ENCODE measurements around the gene CD200R1.

Gene CD200R1

GRCh38 chr3:112974894-112975293 lies at the start of gene CD200R1:
Gene CD200R1, minus strand, starts transcription at chr3:112975103. Its CDS starts 246 bp downstream, at chr3:112974857.
- no peak for DNase-seq

- no peak for DNase-seq
Observed at GRCh38 chr3:113021471-113021870, 46.6 kb upstream of the CD200R1 start.

- peak; percentile 94 for DNase-seq
Observed at GRCh38 chr3:113019182-113020137, 44.6 kb upstream of the CD200R1 start.

- peak; percentile 38 for DNase-seq
Observed at GRCh38 chr3:113018536-113019181, 43.8 kb upstream of the CD200R1 start.

- no peak for DNase-seq
Observed at GRCh38 chr3:113013593-113013992, 38.7 kb upstream of the CD200R1 start.

- no peak for DNase-seq
Observed at GRCh38 chr3:113008117-113008516, 33.2 kb upstream of the CD200R1 start.

- DNase-seq: no peak
Observed at GRCh38 chr3:113006359-113007056, 31.6 kb upstream of the CD200R1 start.

GRCh38 chr3:113005611-113006010 lies 30.7 kb upstream of the CD200R1 start:
- DNase-seq: no peak

- peak; percentile 19 for DNase-seq
Observed at GRCh38 chr3:113002679-113003078, 27.8 kb upstream of the CD200R1 start.

- no peak for DNase-seq
Observed at GRCh38 chr3:113002037-113002436, 27.1 kb upstream of the CD200R1 start.

- no peak for DNase-seq
Observed at GRCh38 chr3:113000691-113001090, 25.8 kb upstream of the CD200R1 start.

GRCh38 chr3:112995800-112996199 lies 20.9 kb upstream of the CD200R1 start:
- no peak for DNase-seq

GRCh38 chr3:112990672-112991602 lies 16.0 kb upstream of the CD200R1 start, which contains the start of gene GTPBP8:
Gene GTPBP8, plus strand, starts transcription at chr3:112990984. Its CDS starts 16 bp downstream, at chr3:112991000.
- peak; percentile 88 for DNase-seq

- no peak for DNase-seq
Observed at GRCh38 chr3:112987710-112988334, 12.9 kb upstream of the CD200R1 start.

- no peak for DNase-seq
Observed at GRCh38 chr3:112984485-112984884, 9.6 kb upstream of the CD200R1 start.

- no peak for DNase-seq
Observed at GRCh38 chr3:112982710-112983109, 7.8 kb upstream of the CD200R1 start.

GRCh38 chr3:112980080-112980479 lies 5.2 kb upstream of the CD200R1 start:
- peak; percentile 7 for DNase-seq

- DNase-seq: peak; percentile 41
Observed at GRCh38 chr3:112979244-112979832, 4.4 kb upstream of the CD200R1 start.

GRCh38 chr3:112976953-112977352 lies 2.0 kb upstream of the CD200R1 start:
- no peak for DNase-seq

- no peak for DNase-seq
Observed at GRCh38 chr3:112976001-112976400, 1.1 kb upstream of the CD200R1 start.

GRCh38 chr3:112974178-112974517 lies 755 bp downstream of the CD200R1 start:
- DNase-seq: no peak

Measured in EL (cell line).